Spleen (tissue), 7 donors: ENCODE data around the gene SHLD1.

Experiments used
- CTCF ChIP-seq, 11 experiments: fragments of 200-600 bp in 7 of 11; fragments of 450-650 bp in 4 of 11; sonication (generic) in 4 of 11; IDR thresholded peaks in 8 of 11; conservative IDR thresholded peaks in 3 of 11; 1 replicate in 7 of 11; 2 replicates in 4 of 11; pipeline versions ENCODE4 v1.4.0 to v1.8.0; 2016 to 2021; ENCODE audit warnings: antibody characterized with exemption in 11 of 11, inconsistent platforms in 4 of 11, mild to moderate bottlenecking in 1 of 11
- POLR2AphosphoS5 ChIP-seq, 3 donors: sonication (generic); formaldehyde crosslinking; IDR thresholded peaks; one replicate each; pipeline ENCODE4 v1.5.1; 2017; ENCODE audit warnings: antibody characterized with exemption in 3 of 3
- donor health status: DM: no; HTN: no; CAD: no; lungs with moderate emphysema.
- donor health status: DM: no; HTN: no; CAD: no.
- donor health status: DM: no; HTN: no; CAD: no.

- TF ChIP-seq CTCF (IDR thresholded peaks at IDR 0.05 in 8 of 11, conservative IDR thresholded peaks at IDR 0.05 in 3 of 11) (no peak), POLR2AphosphoS5 (IDR thresholded peaks at IDR 0.05) (no peak)
Observed at GRCh38 chr20:5818346-5818681, 68.1 kb downstream of the SHLD1 start.
